Right lobe of liver (tissue), 6 donors: Measurements from ENCODE around the gene SPPL3. TPM values are rescaled to one million over a fixed set of nuclear protein-coding genes. Genes with fewer than 3 reads are reported as not detected.

Source experiments
- ATAC-seq, 4 donors: fragments of 200-7000 bp; cut with Tn5 transposase; one replicate each; pipeline ENCODE4 v1.9.1; 2020; ENCODE audit warnings: mild to moderate bottlenecking in 4 of 4, moderate library complexity in 4 of 4
- DNase-seq, 3 donors: peaks; one replicate each; pipeline ENCODE4 v3.0.0-alpha.2; 2020
- H3K27ac ChIP-seq, 3 donors: fragments of 200-600 bp; one replicate each; pipeline ENCODE4 v1.8.0; 2022
- H3K27me3 ChIP-seq, 2 donors: fragments of 200-600 bp; one replicate each; pipeline ENCODE4 v1.8.0; 2022
- H3K36me3 ChIP-seq, 4 donors: fragments of 200-600 bp; sonication (generic) in 1 of 4; one replicate each; pipeline versions ENCODE4 v1.5.1 to v1.8.0; 2017 to 2022; ENCODE audit warnings: control low read depth in 1 of 4
- H3K4me1 ChIP-seq, 4 donors: fragments of 200-600 bp; sonication (generic) in 1 of 4; one replicate each; pipeline versions ENCODE4 v1.5.1 to v1.8.0; 2017 to 2022; ENCODE audit warnings: control low read depth in 1 of 4
- H3K4me3 ChIP-seq, 3 donors: fragments of 200-600 bp; one replicate each; pipeline ENCODE4 v1.8.0; 2022
- H3K9me3 ChIP-seq, 4 donors: fragments of 200-600 bp; sonication (generic) in 1 of 4; one replicate each; pipeline versions ENCODE4 v1.5.1 to v1.8.0; 2017 to 2022; ENCODE audit warnings: control low read depth in 1 of 4
- POLR2A ChIP-seq: fragments of 450-650 bp; IDR thresholded peaks from one replicate; pipeline ENCODE4 v1.6.1; 2017; ENCODE audit warnings: antibody characterized with exemption, mild to moderate bottlenecking
- WGBS: methylation state at CpG from one replicate; pipeline ENCODE4 v1.1.6; 2018; ENCODE audit warnings: low coverage, low lambda C conversion rate; ENCODE audit not compliant: insufficient coverage; ENCODE audit errors: missing lambda C conversion rate; 5-methylcytosine and 5-hydroxymethylcytosine counted together
- intact Hi-C, 2 donors: fragments of 100-400 bp; cut with DNase I; formaldehyde crosslinking; loops; one replicate each; pipeline versions ENCODE4 v1.11.2 to v1.14.1; 2022
- total RNA-seq, 6 experiments: library from RNA; depleted of rRNA in 2 of 6; stranded (reverse); fragments of >200 nt in 2 of 6; fragmentation: NEBNext Ultra II Directional in 3 of 6; extraction: Animal tissue kit (Norgen Biotek cat#: 25700) in 3 of 6; gene quantifications; one replicate each; pipeline versions ENCODE4 v1.1.0 to v1.2.4, GENCODE V29; 2016 to 2023
- TF ChIP-seq, protein P1 (sequence below), 4 donors: fragments of 200-600 bp in 3 of 4; fragments of 450-650 bp in 1 of 4; IDR thresholded peaks; one replicate each; pipeline versions ENCODE4 v1.5.1 to v1.8.0; 2016 to 2022; ENCODE audit warnings: antibody characterized with exemption in 4 of 4, mild to moderate bottlenecking in 2 of 4
- donor health status: DM: no; HTN: yes; CAD: no.
- donor health status: DM: no; HTN: no; CAD: no.
- donor health status: DM: no; HTN: no; CAD: no.
- donor health status: DM: no; HTN: yes; CAD: no.
- donor health status: DM: no; HTN: yes; CAD: no.

The SPPL3 gene
- total RNA-seq, 6 experiments from 2014 or later, result 10.7 to 26.6 (median 16.9) TPM

DNA sequence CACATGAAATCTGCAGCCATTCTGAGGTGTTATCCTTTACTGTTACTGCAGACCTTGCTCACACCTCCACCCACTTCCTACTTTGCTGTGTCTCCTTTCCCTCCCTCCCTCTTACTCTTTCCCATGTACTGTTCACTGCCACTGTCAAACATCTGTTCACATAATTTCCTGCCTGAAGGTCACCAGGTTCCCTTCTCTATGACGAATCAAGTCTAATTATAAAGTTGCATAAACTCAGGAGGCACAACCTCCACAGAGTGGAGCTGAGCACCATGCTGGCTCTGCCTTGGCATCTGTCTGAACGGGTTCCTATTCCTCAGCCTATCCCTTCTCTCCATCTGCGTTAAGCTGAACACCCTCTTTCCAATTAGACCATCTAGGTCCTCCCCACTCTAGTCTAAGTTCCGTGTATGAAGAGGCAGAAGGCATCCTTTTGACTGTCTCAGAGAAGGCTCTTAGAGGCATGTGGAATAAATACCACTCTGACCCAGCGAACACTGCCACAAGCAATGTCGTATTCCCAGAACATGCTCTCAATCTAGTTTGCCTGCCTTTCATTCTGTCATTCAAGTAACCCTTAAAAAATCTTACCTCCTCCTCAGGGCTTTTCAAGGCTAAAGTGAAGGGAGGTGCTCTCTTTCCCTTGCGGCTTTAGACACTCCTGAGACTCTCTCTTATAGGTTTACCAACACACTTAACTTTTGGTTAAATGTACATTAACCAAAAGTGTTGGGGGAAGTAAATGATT lies 129.8 kb downstream of the SPPL3 start:
- Histone ChIP-seq H3K27ac (no peak overlapping the region), H3K27me3 (no peaks in the 10 kb centered on the region), H3K36me3 (peaks cover 0 to 9% (median 0%) of the 10 kb centered on the region in 4 donors), H3K4me1 (no peaks in the 10 kb centered on the region), H3K9me3 (no peaks in the 10 kb centered on the region), H3K4me3 (no peak overlapping the region)
- 87% methylated on average over 5 of the region's 7 CpGs for WGBS
- no peak for ATAC-seq
- no peak for DNase-seq
- intact Hi-C loops, result no loop called here
- TF ChIP-seq, protein P1, sequence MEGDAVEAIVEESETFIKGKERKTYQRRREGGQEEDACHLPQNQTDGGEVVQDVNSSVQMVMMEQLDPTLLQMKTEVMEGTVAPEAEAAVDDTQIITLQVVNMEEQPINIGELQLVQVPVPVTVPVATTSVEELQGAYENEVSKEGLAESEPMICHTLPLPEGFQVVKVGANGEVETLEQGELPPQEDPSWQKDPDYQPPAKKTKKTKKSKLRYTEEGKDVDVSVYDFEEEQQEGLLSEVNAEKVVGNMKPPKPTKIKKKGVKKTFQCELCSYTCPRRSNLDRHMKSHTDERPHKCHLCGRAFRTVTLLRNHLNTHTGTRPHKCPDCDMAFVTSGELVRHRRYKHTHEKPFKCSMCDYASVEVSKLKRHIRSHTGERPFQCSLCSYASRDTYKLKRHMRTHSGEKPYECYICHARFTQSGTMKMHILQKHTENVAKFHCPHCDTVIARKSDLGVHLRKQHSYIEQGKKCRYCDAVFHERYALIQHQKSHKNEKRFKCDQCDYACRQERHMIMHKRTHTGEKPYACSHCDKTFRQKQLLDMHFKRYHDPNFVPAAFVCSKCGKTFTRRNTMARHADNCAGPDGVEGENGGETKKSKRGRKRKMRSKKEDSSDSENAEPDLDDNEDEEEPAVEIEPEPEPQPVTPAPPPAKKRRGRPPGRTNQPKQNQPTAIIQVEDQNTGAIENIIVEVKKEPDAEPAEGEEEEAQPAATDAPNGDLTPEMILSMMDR (IDR thresholded peaks at IDR 0.05), result no peak
- no peak for TF ChIP-seq POLR2A

DNA sequence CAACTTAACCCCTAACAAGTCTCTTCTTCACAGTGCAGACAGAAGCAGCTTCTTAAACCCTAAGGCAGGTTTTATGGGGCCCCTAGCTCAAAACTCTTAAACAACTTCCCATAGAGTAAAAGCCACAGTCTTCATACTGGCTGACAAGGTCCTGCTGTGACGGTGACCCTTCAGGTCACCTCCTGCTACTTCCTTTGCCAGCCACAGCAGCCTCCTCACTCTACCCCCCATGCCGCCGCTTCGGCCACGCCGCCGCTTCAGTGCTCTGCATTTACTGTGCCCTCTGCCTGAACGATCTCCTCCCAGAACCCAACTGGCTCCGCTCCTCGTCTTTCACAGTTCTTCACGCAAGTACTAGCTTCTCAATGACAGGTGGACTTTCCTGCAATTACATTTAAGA lies 133.1 kb downstream of the SPPL3 start:
- H3K4me1 ChIP-seq, result no peaks in the 10 kb centered on the region
- 87% methylated on average over 11 of the region's 11 CpGs for WGBS
- H3K4me3 ChIP-seq, result no peak overlapping the region
- intact Hi-C loops, result no loop called here
- H3K27ac ChIP-seq, result no peak overlapping the region
- H3K36me3 ChIP-seq, result peaks cover 0 to 39% (median 6%) of the 10 kb centered on the region in 4 donors
- H3K27me3 ChIP-seq, result no peaks in the 10 kb centered on the region
- TF ChIP-seq POLR2A, result no peak
- TF ChIP-seq, protein P1 (IDR thresholded peaks at IDR 0.05), result no peak
- H3K9me3 ChIP-seq, result no peaks in the 10 kb centered on the region
- DNase-seq (no peak), ATAC-seq (no peak)

DNA sequence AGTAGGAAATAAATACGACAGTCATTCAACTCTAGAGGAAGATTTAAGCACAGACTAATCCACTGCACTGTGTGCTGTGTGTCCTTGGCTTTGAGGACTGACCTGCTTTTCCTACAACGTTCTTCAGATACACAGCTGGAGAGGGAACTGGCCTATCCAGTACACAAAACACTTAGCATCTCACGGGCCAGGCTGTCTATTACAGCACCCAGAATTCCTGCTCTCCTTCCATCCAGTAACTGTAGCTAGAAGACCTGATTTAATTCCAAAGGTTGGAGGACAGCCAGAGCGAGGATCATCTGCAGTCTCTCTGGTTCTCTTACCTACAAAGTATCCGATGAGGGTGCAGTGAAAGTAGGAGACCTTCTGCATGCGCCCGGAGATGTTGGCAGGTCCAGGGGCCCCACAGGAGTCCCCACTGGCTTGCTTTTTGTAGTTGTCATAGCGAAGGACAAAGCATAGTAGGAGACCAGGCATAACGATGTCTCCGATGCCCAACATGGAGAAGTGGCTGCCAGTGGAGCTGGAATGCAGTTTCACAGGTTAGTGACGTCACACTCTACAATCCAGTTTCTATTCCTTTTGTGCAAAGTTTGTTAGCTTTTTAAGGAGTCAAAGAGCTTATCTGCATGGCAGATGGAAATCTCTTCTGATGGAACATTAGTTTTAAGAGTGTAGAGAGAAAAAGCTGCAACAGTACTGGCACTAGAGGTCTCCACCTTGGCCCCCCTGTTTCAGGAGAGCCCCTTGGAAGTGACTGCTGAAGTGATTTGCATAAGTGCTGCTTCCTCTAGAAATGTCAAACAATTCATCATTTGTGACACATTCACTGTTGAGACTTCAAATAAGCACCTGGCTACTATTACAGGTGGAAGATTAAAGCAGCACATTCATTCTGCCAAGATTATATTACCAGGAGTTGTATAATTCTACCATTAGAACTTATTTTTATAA lies 136.8 kb downstream of the SPPL3 start:
- Histone ChIP-seq H3K27me3 (no peaks in the 10 kb centered on the region), H3K27ac (no peak overlapping the region), H3K4me1 (no peaks in the 10 kb centered on the region), H3K9me3 (no peaks in the 10 kb centered on the region), H3K36me3 (peaks cover 0 to 63% (median 15%) of the 10 kb centered on the region in 4 donors), H3K4me3 (no peak overlapping the region)
- intact Hi-C loops, result no loop called here
- 88% methylated on average over 5 of the region's 11 CpGs for WGBS
- no peak for DNase-seq
- TF ChIP-seq POLR2A, result no peak
- TF ChIP-seq, protein P1 (IDR thresholded peaks at IDR 0.05), result no peak
- ATAC-seq, result no peak

DNA sequence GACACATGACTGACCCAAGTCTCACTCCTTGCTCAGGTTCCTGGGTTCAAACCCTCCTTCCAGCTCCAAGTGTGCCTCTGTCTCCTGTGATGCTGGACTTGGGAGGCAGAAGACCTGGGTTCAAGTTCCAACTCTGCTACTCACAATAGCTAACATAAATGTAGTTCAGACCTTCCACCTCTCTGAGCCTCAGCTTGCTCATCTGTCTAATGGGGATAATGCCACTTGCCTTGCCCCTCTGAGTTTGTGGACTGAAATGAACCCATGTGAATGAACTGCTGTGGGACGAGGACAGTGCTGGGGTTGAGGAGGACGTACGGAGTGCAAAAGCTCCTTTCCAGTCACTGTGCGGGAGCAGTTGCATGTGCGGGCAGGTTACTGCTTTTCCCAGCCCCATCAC lies 137.6 kb downstream of the SPPL3 start:
- Histone ChIP-seq H3K9me3 (no peaks in the 10 kb centered on the region), H3K4me1 (no peaks in the 10 kb centered on the region), H3K36me3 (peaks cover 0 to 63% (median 15%) of the 10 kb centered on the region in 4 donors), H3K4me3 (no peak overlapping the region), H3K27me3 (no peaks in the 10 kb centered on the region), H3K27ac (no peak overlapping the region)
- ATAC-seq (no peak), DNase-seq (no peak)
- intact Hi-C loops, result no loop called here
- WGBS, result 72% methylated on average over 5 of the region's 5 CpGs
- TF ChIP-seq, protein P1 (IDR thresholded peaks at IDR 0.05), result no peak
- no peak for TF ChIP-seq POLR2A
